Measurements from ENCODE around the gene DDX51.

GRCh38 chr12:132182711-132183365 lies 38.7 kb upstream of the DDX51 start:
- TF ChIP-seq HMGXB4 (CRISPR knock-in tag; IDR thresholded peaks at IDR 0.05; ENCODE audit: borderline replicate concordance in 1 of 2, low read depth in 1 of 2): no peak
- TF ChIP-seq POLR2A (IDR thresholded peaks at IDR 0.05; ENCODE audit: insufficient read depth in 1 of 2, low read depth in 2 of 2, low read length in 2 of 2): no peak
